NCI-H1048 (cell line): Measurements from ENCODE around the gene TMEM97.

Source experiments
- DNase-seq: peaks from one replicate; lab custom pipeline; 2025; lab: John Stamatoyannopoulos, UW

The TMEM97 gene

GRCh38 chr17:28365487-28365886 is 46.5 kb downstream of the TMEM97 start:
- DNase-seq = no peak

GRCh38 chr17:28366605-28367004 is 47.6 kb downstream of the TMEM97 start:
- no peak for DNase-seq

- DNase-seq = no peak
Observed at GRCh38 chr17:28367641-28368305, 48.8 kb downstream of the TMEM97 start.

GRCh38 chr17:28368306-28368831 is 49.4 kb downstream of the TMEM97 start:
- no peak for DNase-seq

GRCh38 chr17:28368915-28369683 is 50.1 kb downstream of the TMEM97 start:
- DNase-seq = no peak

- no peak for DNase-seq
Observed at GRCh38 chr17:28369684-28370034, 50.7 kb downstream of the TMEM97 start.

GRCh38 chr17:28370035-28370743 is 51.2 kb downstream of the TMEM97 start, which contains the start of gene VTN:
VTN (minus strand) TSS chr17:28370307; CDS start chr17:28370203, 104 bp downstream.
- no peak for DNase-seq

GRCh38 chr17:28370744-28371103 is 51.7 kb downstream of the TMEM97 start:
- DNase-seq = no peak

- peak; percentile 79 for DNase-seq
Observed at GRCh38 chr17:28371245-28372202, 52.5 kb downstream of the TMEM97 start, which contains the start of gene SARM1. SARM1 (plus strand) TSS chr17:28371694; CDS start chr17:28372033, 339 bp downstream.

GRCh38 chr17:28372203-28372944 is 53.4 kb downstream of the TMEM97 start:
- no peak for DNase-seq

GRCh38 chr17:28372945-28373274 is 53.9 kb downstream of the TMEM97 start:
- no peak for DNase-seq
